HEK293T (cell line): Measurements from ENCODE around the gene IL17A.

Source experiments
- BHLHE40 ChIP-seq: fragments of 450-650 bp; IDR thresholded peaks from 2 replicates; pipeline ENCODE4 v1.6.1; 2016; ENCODE audit warnings: mild to moderate bottlenecking, moderate library complexity, borderline replicate concordance
- FOXA1 ChIP-seq: fragments of 450-650 bp; IDR thresholded peaks from 2 replicates; pipeline ENCODE4 v1.6.1; 2016; ENCODE audit warnings: mild to moderate bottlenecking
- FOXK2 ChIP-seq: fragments of 450-650 bp; IDR thresholded peaks from 2 replicates; pipeline ENCODE4 v1.6.1; 2016; ENCODE audit warnings: mild to moderate bottlenecking
- FOXM1 ChIP-seq: fragments of 450-650 bp; IDR thresholded peaks from 2 replicates; pipeline ENCODE4 v1.6.1; 2017; ENCODE audit warnings: mild to moderate bottlenecking, borderline replicate concordance
- SP1 ChIP-seq: fragments of 450-650 bp; IDR thresholded peaks from 2 replicates; pipeline ENCODE4 v1.6.1; 2017

- TF ChIP-seq FOXK2 (no peak), FOXA1 (no peak), BHLHE40 (no peak), FOXM1 (no peak), SP1 (no peak)
Observed at GRCh38 chr6:52155791-52156576, 30.2 kb upstream of the IL17A start.
